ENCODE data around the gene LGMN. TPM values are rescaled to one million over a fixed set of nuclear protein-coding genes. Genes with fewer than 3 reads are reported as not detected.

LGMN gene
- total and polyA plus RNA-seq, 2 of the 13 experiments (the other 11 are each of a cell fraction or from before 2014, with no cell fraction given) = 28.9 to 76.4 TPM

GRCh38 chr14:92793709-92794546 lies 45.5 kb upstream of the LGMN start, which contains the start of gene GOLGA5 (continued):
- TF ChIP-seq CBX1 (IDR thresholded peaks at IDR 0.05; ENCODE audit: low read depth) = peak; percentile 49
- TF ChIP-seq AFF4 (CRISPR knock-in tag; IDR thresholded peaks at IDR 0.05) = no peak
- TF ChIP-seq EZH2 (conservative IDR thresholded peaks at IDR 0.05; ENCODE audit: low read depth, low read length) = no peak
- no peak for TF ChIP-seq ZNF713 (CRISPR knock-in tag; IDR thresholded peaks at IDR 0.05)
- TF ChIP-seq MEIS2 (CRISPR knock-in tag; IDR thresholded peaks at IDR 0.05) = no peak
- no peak for TF ChIP-seq ZNF609 (CRISPR knock-in tag; IDR thresholded peaks at IDR 0.05; ENCODE audit: borderline replicate concordance)
- peak; percentile 87 for TF ChIP-seq TARDBP (CRISPR knock-in tag; IDR thresholded peaks at IDR 0.05)
- TF ChIP-seq ARNT (IDR thresholded peaks at IDR 0.05) = no peak
- TF ChIP-seq TRIM22 (IDR thresholded peaks at IDR 0.05) = no peak
- peak; percentile 75 to 89; a peak in 3 of 4 replicates for TF ChIP-seq HMGXB4 (CRISPR knock-in tag; IDR thresholded peaks at IDR 0.05; ENCODE audit: borderline replicate concordance in 1 of 2, low read depth in 1 of 2)
- TF ChIP-seq NR2F6 (IDR thresholded peaks at IDR 0.05) = no peak
- no peak; the same call in 1 of the 2 replicates for TF ChIP-seq NR2F6 (CRISPR knock-in tag; IDR thresholded peaks at IDR 0.05)
- no peak for TF ChIP-seq GTF2F1 (IDR thresholded peaks at IDR 0.05; ENCODE audit: low read length)
- no peak for TF ChIP-seq ZFP36L2 (CRISPR knock-in tag; IDR thresholded peaks at IDR 0.05)
- peak; percentile 85 for TF ChIP-seq ZBTB2 (CRISPR knock-in tag; IDR thresholded peaks at IDR 0.05; ENCODE audit: low read depth)
- 0 out of 2 replicates have a peak, but pooled peaks have one; percentile 35 for TF ChIP-seq ZNF33B (CRISPR knock-in tag; IDR thresholded peaks at IDR 0.05)
